Panc1 (cell line): ENCODE data around the gene ASXL1.

ENCODE experiments used
- POLR2AphosphoS5 ChIP-seq: IDR thresholded peaks from 2 replicates; pipeline ENCODE4 v1.6.1; 2012; ENCODE audit warnings: mild to moderate bottlenecking, low read depth, low read length, moderate library complexity
- REST ChIP-seq, 2 experiments: IDR thresholded peaks; 2 replicates each; pipeline ENCODE4 v1.6.1; 2011 to 2012; ENCODE audit warnings: low read depth in 2 of 2, control low read depth in 1 of 2, low read length in 1 of 2, mild to moderate bottlenecking in 1 of 2, moderate library complexity in 1 of 2; ENCODE audit not compliant: insufficient read depth in 1 of 2
- SIN3A ChIP-seq: IDR thresholded peaks from 2 replicates; pipeline ENCODE4 v1.6.1; 2012; ENCODE audit warnings: low read depth, mild to moderate bottlenecking, low read length, moderate library complexity, borderline replicate concordance; ENCODE audit not compliant: insufficient read depth
- TCF7L2 ChIP-seq: IDR thresholded peaks from 2 replicates; pipeline ENCODE4 v1.6.1; 2011; ENCODE audit warnings: mild to moderate bottlenecking, low read depth, low read length, inconsistent platforms
- TF ChIP-seq, protein P1 (sequence below): fragments of 450-650 bp; IDR thresholded peaks from 2 replicates; pipeline ENCODE4 v1.5.1; 2017; ENCODE audit warnings: mild to moderate bottlenecking

DNA sequence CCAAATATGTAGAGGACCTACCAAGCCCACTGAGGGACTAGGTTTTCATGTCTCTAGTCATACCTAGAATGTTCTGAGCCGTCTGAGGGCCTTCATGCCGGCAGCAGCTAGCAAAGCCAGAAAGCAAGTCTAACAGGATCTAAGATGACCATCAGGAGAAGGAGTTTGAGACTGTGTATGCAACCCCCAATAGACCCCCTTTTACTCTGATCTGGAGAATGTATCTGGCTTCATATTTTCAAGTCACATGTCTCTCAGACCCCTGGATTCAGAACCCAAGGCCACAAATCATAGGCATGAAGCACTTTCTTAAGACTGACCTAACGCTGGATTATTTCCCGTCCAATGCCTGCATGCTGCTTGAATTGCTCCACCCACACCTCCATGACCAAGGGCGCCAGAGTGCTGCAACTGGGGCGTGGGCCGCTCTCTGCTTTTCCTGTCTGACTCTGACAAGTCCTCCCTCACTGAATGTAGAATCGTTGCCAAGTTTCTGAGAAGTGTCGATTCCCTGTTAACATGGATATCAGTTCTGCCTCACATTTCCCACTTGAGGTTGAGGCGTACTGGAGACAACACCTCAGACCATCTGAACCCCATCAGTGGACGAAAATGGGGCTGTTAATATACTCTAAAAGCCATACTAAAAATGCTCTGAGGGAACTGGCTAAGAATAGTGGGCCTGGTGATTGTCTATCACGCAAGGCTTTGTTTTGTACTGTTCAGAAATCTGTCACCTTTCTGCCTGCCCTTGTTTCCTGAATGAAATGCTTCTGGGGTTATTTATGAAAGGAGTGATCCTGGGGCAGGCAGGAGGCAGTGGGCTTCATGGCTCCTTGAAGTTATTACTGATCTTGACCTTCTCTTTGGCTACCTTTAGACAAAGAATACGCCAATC, 23.9 kb upstream of the ASXL1 start:
- TF ChIP-seq, protein P1, sequence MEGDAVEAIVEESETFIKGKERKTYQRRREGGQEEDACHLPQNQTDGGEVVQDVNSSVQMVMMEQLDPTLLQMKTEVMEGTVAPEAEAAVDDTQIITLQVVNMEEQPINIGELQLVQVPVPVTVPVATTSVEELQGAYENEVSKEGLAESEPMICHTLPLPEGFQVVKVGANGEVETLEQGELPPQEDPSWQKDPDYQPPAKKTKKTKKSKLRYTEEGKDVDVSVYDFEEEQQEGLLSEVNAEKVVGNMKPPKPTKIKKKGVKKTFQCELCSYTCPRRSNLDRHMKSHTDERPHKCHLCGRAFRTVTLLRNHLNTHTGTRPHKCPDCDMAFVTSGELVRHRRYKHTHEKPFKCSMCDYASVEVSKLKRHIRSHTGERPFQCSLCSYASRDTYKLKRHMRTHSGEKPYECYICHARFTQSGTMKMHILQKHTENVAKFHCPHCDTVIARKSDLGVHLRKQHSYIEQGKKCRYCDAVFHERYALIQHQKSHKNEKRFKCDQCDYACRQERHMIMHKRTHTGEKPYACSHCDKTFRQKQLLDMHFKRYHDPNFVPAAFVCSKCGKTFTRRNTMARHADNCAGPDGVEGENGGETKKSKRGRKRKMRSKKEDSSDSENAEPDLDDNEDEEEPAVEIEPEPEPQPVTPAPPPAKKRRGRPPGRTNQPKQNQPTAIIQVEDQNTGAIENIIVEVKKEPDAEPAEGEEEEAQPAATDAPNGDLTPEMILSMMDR = no peak
- TF ChIP-seq REST (IDR thresholded peaks at IDR 0.05; ENCODE audit: insufficient read depth in 1 of 2, low read depth in 2 of 2, low read length in 1 of 2) = no peak
- TF ChIP-seq SIN3A = no peak
- no peak for TF ChIP-seq POLR2AphosphoS5
- TF ChIP-seq TCF7L2 = no peak
